Heart left ventricle (tissue), 13 donors: ENCODE measurements around the gene GTSE1.

Experiments used
- POLR2A ChIP-seq, 2 donors: fragments of 450-650 bp; IDR thresholded peaks; one replicate each; pipeline ENCODE4 v1.6.1; 2017; ENCODE audit warnings: antibody characterized with exemption in 2 of 2, mild to moderate bottlenecking in 2 of 2, moderate library complexity in 2 of 2
- TF ChIP-seq, protein P1 (sequence below), 12 donors: fragments of 200-600 bp; sonication (generic) in 4 of 12; IDR thresholded peaks; one replicate each; pipeline versions ENCODE4 v1.5.0 to v1.8.0; 2018 to 2022; ENCODE audit warnings: antibody characterized with exemption in 12 of 12, mild to moderate bottlenecking in 5 of 12
- donor health status: ischemic (EF 13 %, LVEDD 7.1; RV severe dilation, severe dysfunction).
- donor health status: DM: no; HTN: yes; CAD: no.
- donor health status: DM: no; HTN: no; CAD: no.
- donor health status: ischemic (EF 25% LVEDD 6.9; RV normal size, moderate dysfunction).
- donor health status: ischemic (EF 25% LVEDD 5.7; RV mildly dilated, moderate dysfunction).
- donor health status: ischemic (EF 35%, LVEDD 5.7; RV mildly dilated, moderate dysfunction).
- donor health status: nonischemic (EF 11% LVEDD 7.7; RV severe dilation, severe dysfunction).
- donor health status: DM: yes; HTN: yes; CAD: no.
- donor health status: PGD.
- donor health status: ischemic (EF 29% LVEDD 5.4; RV normal size, mild dysfunction).
- donor health status: nonischemic (EF 23%, LVEDD 6.1; RV moderate dilation, normal function).

DNA sequence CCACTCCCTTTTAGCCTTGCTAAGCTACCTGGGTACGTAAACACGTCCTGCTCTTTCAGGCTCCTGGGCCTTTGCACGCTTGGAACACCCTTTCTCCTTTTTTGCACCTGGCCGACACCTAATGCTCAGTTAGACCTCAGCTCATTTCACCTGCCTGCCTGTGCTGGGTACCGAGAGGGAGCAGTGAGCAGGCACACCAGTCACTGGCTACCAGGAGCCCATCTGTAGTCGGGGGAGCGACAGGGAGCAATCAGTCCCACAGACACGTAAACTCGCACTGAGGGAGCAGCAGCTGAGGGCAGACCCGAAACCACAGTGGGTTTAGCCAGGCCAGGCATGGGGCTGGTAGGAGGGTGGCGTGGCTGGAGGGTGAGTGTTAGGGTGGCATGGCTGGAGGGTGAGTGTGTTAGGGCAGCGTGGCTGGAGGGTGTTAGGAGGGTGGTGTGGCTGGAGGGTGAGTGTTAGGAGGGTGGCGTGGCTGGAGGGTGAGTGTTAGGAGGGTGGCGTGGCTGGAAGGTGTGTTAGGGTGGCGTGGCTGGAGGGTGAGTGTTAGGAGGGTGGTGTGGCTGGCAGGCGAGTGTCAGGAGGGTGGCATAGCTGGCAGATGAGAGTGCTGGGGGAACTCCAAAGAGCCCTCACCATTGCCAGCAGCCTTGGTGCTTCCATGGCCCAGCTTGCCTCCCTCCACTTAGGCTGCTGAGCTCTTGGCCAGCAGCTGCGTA is 6.4 kb upstream of the GTSE1 start:
- TF ChIP-seq POLR2A (IDR thresholded peaks at IDR 0.05): no peak
- TF ChIP-seq, protein P1, sequence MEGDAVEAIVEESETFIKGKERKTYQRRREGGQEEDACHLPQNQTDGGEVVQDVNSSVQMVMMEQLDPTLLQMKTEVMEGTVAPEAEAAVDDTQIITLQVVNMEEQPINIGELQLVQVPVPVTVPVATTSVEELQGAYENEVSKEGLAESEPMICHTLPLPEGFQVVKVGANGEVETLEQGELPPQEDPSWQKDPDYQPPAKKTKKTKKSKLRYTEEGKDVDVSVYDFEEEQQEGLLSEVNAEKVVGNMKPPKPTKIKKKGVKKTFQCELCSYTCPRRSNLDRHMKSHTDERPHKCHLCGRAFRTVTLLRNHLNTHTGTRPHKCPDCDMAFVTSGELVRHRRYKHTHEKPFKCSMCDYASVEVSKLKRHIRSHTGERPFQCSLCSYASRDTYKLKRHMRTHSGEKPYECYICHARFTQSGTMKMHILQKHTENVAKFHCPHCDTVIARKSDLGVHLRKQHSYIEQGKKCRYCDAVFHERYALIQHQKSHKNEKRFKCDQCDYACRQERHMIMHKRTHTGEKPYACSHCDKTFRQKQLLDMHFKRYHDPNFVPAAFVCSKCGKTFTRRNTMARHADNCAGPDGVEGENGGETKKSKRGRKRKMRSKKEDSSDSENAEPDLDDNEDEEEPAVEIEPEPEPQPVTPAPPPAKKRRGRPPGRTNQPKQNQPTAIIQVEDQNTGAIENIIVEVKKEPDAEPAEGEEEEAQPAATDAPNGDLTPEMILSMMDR (IDR thresholded peaks at IDR 0.05): no peak
